Skin epidermis (tissue), 12 donors: ENCODE results near the gene CYP24A1.

ENCODE experiments used
- H3K27ac ChIP-seq, 21 experiments: fragments of 200-600 bp; sonication (generic) in 11 of 21; one replicate each; pipeline ENCODE4 v1.5.0; 2020; ENCODE audit warnings: mild to moderate bottlenecking in 3 of 21, inconsistent platforms in 2 of 21, moderate library complexity in 2 of 21
- H3K4me3 ChIP-seq, 7 experiments: fragments of 200-600 bp; sonication (generic) in 2 of 7; one replicate each; pipeline ENCODE4 v1.5.0; 2020; ENCODE audit warnings: inconsistent platforms in 2 of 7, mild to moderate bottlenecking in 2 of 7, moderate library complexity in 1 of 7

CYP24A1 gene

GRCh38 chr20:54204481-54204880, 30.7 kb upstream of the CYP24A1 start:
- Histone ChIP-seq H3K27ac (no peak overlapping the region), H3K4me3 (no peak overlapping the region)

- Histone ChIP-seq H3K4me3 (no peak overlapping the region), H3K27ac (no peak overlapping the region)
These were observed 30.3 kb upstream of the CYP24A1 start for GRCh38 chr20:54204063-54204462.

GRCh38 chr20:54203281-54203680, 29.5 kb upstream of the CYP24A1 start:
- Histone ChIP-seq H3K27ac (no peak overlapping the region), H3K4me3 (no peak overlapping the region)

GRCh38 chr20:54201268-54201846, 27.6 kb upstream of the CYP24A1 start:
- H3K4me3 ChIP-seq = no peak overlapping the region
- no peak overlapping the region for H3K27ac ChIP-seq

GRCh38 chr20:54200487-54201267, 26.9 kb upstream of the CYP24A1 start:
- no peak overlapping the region for H3K27ac ChIP-seq
- no peak overlapping the region for H3K4me3 ChIP-seq

- H3K4me3 ChIP-seq = no peak overlapping the region
These were observed 26.0 kb upstream of the CYP24A1 start for GRCh38 chr20:54199721-54200176.

GRCh38 chr20:54199283-54199682, 25.5 kb upstream of the CYP24A1 start:
- no peak overlapping the region for H3K4me3 ChIP-seq
- H3K27ac ChIP-seq = no peak overlapping the region

More at GRCh38 chr20:54199721-54200176, 26.0 kb upstream of the CYP24A1 start:
- no peak overlapping the region for H3K27ac ChIP-seq

- H3K27ac ChIP-seq = no peak overlapping the region
- no peak overlapping the region for H3K4me3 ChIP-seq
These were observed 24.1 kb upstream of the CYP24A1 start for GRCh38 chr20:54197621-54198604.

GRCh38 chr20:54195483-54196472, 22.0 kb upstream of the CYP24A1 start:
- Histone ChIP-seq H3K27ac (no peak overlapping the region), H3K4me3 (no peak overlapping the region)

GRCh38 chr20:54194724-54195438, 21.1 kb upstream of the CYP24A1 start:
- H3K4me3 ChIP-seq = no peak overlapping the region
- H3K27ac ChIP-seq = no peak overlapping the region

- H3K27ac ChIP-seq = no peak overlapping the region
- no peak overlapping the region for H3K4me3 ChIP-seq
These were observed 20.0 kb upstream of the CYP24A1 start for GRCh38 chr20:54193817-54194216.

- Histone ChIP-seq H3K4me3 (no peak overlapping the region), H3K27ac (peak overlapping the region in 7 of 21 experiments; percentile 11 to 60 (median 37))
These were observed 16.4 kb upstream of the CYP24A1 start for GRCh38 chr20:54190217-54190616.

GRCh38 chr20:54189630-54190029, 15.8 kb upstream of the CYP24A1 start:
- Histone ChIP-seq H3K4me3 (no peak overlapping the region), H3K27ac (peak overlapping the region in 7 of 21 experiments; percentile 17 to 67 (median 45))

- no peak overlapping the region for H3K4me3 ChIP-seq
- peak overlapping the region in 3 of 21 experiments; percentile 42 to 51 (median 47) for H3K27ac ChIP-seq
These were observed 14.5 kb upstream of the CYP24A1 start for GRCh38 chr20:54188132-54188849.

GRCh38 chr20:54184904-54185626, 11.3 kb upstream of the CYP24A1 start:
- no peak overlapping the region for H3K4me3 ChIP-seq
- H3K27ac ChIP-seq = peak overlapping the region in 6 of 21 experiments; percentile 1 to 63 (median 30)

- H3K4me3 ChIP-seq = no peak overlapping the region
- H3K27ac ChIP-seq = peak overlapping the region in 1 of 21 experiments; percentile 17
These were observed 10.3 kb upstream of the CYP24A1 start for GRCh38 chr20:54184071-54184470.

- H3K27ac ChIP-seq = no peak overlapping the region
- no peak overlapping the region for H3K4me3 ChIP-seq
These were observed 7.1 kb upstream of the CYP24A1 start for GRCh38 chr20:54180931-54181330.
